ENCODE results near the gene GAB2.

GRCh38 chr11:78221396-78222315 is 196.0 kb downstream of the GAB2 start:
- TF ChIP-seq, protein P1, sequence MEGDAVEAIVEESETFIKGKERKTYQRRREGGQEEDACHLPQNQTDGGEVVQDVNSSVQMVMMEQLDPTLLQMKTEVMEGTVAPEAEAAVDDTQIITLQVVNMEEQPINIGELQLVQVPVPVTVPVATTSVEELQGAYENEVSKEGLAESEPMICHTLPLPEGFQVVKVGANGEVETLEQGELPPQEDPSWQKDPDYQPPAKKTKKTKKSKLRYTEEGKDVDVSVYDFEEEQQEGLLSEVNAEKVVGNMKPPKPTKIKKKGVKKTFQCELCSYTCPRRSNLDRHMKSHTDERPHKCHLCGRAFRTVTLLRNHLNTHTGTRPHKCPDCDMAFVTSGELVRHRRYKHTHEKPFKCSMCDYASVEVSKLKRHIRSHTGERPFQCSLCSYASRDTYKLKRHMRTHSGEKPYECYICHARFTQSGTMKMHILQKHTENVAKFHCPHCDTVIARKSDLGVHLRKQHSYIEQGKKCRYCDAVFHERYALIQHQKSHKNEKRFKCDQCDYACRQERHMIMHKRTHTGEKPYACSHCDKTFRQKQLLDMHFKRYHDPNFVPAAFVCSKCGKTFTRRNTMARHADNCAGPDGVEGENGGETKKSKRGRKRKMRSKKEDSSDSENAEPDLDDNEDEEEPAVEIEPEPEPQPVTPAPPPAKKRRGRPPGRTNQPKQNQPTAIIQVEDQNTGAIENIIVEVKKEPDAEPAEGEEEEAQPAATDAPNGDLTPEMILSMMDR (IDR thresholded peaks at IDR 0.05), result no peak
- TF ChIP-seq POLR2A (IDR thresholded peaks at IDR 0.05), result no peak

All from tibial nerve (tissue), 3 donors.